Measurements from ENCODE around the gene OPHN1. TPM values are rescaled to one million over a fixed set of nuclear protein-coding genes. Genes with fewer than 3 reads are reported as not detected.

Gene OPHN1
- total RNA-seq, 4 donors from 2014 or later, result 2.8 to 8.7 (median 6.6) TPM

- in situ Hi-C loops (cut with MboI; ENCODE audit: low pct_ligation_motif_present in 1 of 4, low pct_unique_long_range_greater_than_20kb in 1 of 4, low sequenced_read_pairs in 3 of 4) (loop anchor here in 1 of 4 donors (25.0 kb wide), 1 partner anchor 277 kb away; no protein-coding TSS in a partner anchor), intact Hi-C loops (cut with DNase I; ENCODE audit: low total_unique reads) (no loop called here)
- Histone ChIP-seq H3K27ac (no peak overlapping the region), H3K27me3 (no peaks in the 10 kb centered on the region), H3K4me3 (no peak overlapping the region), H3K9me3 (no peaks in the 10 kb centered on the region), H3K36me3 (no peaks in the 10 kb centered on the region), H3K4me1 (no peaks in the 10 kb centered on the region)
- WGBS, 2 donors (ENCODE audit: low coverage in 1 of 2), result 56% methylated on average over 1 of the region's 1 CpG; no CpG with 5 or more reads in 1 of the 2 donors
- DNase-seq, result no peak
- no peak for TF ChIP-seq EP300 (IDR thresholded peaks at IDR 0.05; ENCODE audit: low read depth)
- no peak for TF ChIP-seq CTCF (IDR thresholded peaks at IDR 0.05)
- TF ChIP-seq POLR2AphosphoS5 (IDR thresholded peaks at IDR 0.05), result no peak
- TF ChIP-seq POLR2A (IDR thresholded peaks at IDR 0.05), result no peak
Observed at GRCh38 chrX:68185161-68185560, 248.1 kb downstream of the OPHN1 start.

GRCh38 chrX:68183612-68184214 lies 249.6 kb downstream of the OPHN1 start:
- 21 to 44% methylated on average over 2 to 4 of the region's 4 CpGs for WGBS, 2 donors (ENCODE audit: low coverage in 1 of 2)
- in situ Hi-C loops (cut with MboI; ENCODE audit: low pct_ligation_motif_present in 1 of 4, low pct_unique_long_range_greater_than_20kb in 1 of 4, low sequenced_read_pairs in 3 of 4), result loop anchor here in 1 of 4 donors (25.0 kb wide), 1 partner anchor 279 kb away; no protein-coding TSS in a partner anchor
- TF ChIP-seq CTCF (IDR thresholded peaks at IDR 0.05) (peak in 4 of 5 experiments; percentile 16 to 32 (median 26)), POLR2A (IDR thresholded peaks at IDR 0.05) (no peak)
- H3K27me3 ChIP-seq, result no peaks in the 10 kb centered on the region
- no peak overlapping the region for H3K4me3 ChIP-seq
- H3K9me3 ChIP-seq, result no peaks in the 10 kb centered on the region
- no peaks in the 10 kb centered on the region for H3K4me1 ChIP-seq
- no peaks in the 10 kb centered on the region for H3K36me3 ChIP-seq
- no peak for DNase-seq
- intact Hi-C loops (cut with DNase I; ENCODE audit: low total_unique reads), result no loop called here
- no peak overlapping the region for H3K27ac ChIP-seq

GRCh38 chrX:68180579-68180978 lies 252.7 kb downstream of the OPHN1 start:
- in situ Hi-C loops (cut with MboI; ENCODE audit: low pct_ligation_motif_present in 1 of 4, low pct_unique_long_range_greater_than_20kb in 1 of 4, low sequenced_read_pairs in 3 of 4), result loop anchor here in 1 of 4 donors (25.0 kb wide), 1 partner anchor 282 kb away; no protein-coding TSS in a partner anchor
- intact Hi-C loops (cut with DNase I; ENCODE audit: low total_unique reads), result no loop called here
- Histone ChIP-seq H3K36me3 (no peaks in the 10 kb centered on the region), H3K4me3 (no peak overlapping the region), H3K4me1 (no peaks in the 10 kb centered on the region), H3K9me3 (no peaks in the 10 kb centered on the region), H3K27me3 (no peaks in the 10 kb centered on the region), H3K27ac (no peak overlapping the region)
- no peak for TF ChIP-seq POLR2A (IDR thresholded peaks at IDR 0.05)
- no peak for TF ChIP-seq POLR2AphosphoS5 (IDR thresholded peaks at IDR 0.05)
- TF ChIP-seq EP300 (IDR thresholded peaks at IDR 0.05; ENCODE audit: low read depth), result no peak
- no peak for TF ChIP-seq CTCF (IDR thresholded peaks at IDR 0.05)
- WGBS, 2 donors (ENCODE audit: low coverage in 1 of 2), result 64 to 80% methylated on average over 1 to 2 of the region's 2 CpGs
- DNase-seq, result no peak

- TF ChIP-seq EP300 (IDR thresholded peaks at IDR 0.05; ENCODE audit: low read depth) (no peak), POLR2AphosphoS5 (IDR thresholded peaks at IDR 0.05) (no peak), POLR2A (IDR thresholded peaks at IDR 0.05) (no peak), CTCF (IDR thresholded peaks at IDR 0.05) (no peak)
- whole genome bisulfite sequencing, 2 donors (ENCODE audit: low coverage in 1 of 2), result 76% methylated on average over 1 of the region's 1 CpG; no CpG with 5 or more reads in 1 of the 2 donors
- DNase-seq, result no peak
- Histone ChIP-seq H3K4me3 (no peak overlapping the region), H3K27ac (no peak overlapping the region), H3K36me3 (no peaks in the 10 kb centered on the region), H3K27me3 (no peaks in the 10 kb centered on the region), H3K9me3 (no peaks in the 10 kb centered on the region), H3K4me1 (no peaks in the 10 kb centered on the region)
- intact Hi-C loops (cut with DNase I; ENCODE audit: low total_unique reads) (no loop called here), in situ Hi-C loops (cut with MboI; ENCODE audit: low pct_ligation_motif_present in 1 of 4, low pct_unique_long_range_greater_than_20kb in 1 of 4, low sequenced_read_pairs in 3 of 4) (loop anchor here in 1 of 4 donors (25.0 kb wide), 1 partner anchor 283 kb away; no protein-coding TSS in a partner anchor)
Observed at GRCh38 chrX:68179355-68179754, 253.9 kb downstream of the OPHN1 start.
